Brain microvascular endothelial cell (primary cell): ENCODE results near the gene ZCCHC24.

Experiments used
- DNase-seq: peaks from one replicate; pipeline ENCODE4 v3.0.0-alpha.2; 2020
- H3K27ac ChIP-seq: fragments of 250-450 bp; sonication (Bioruptor Pico); 2 replicates; pipeline ENCODE4 v1.5.1; 2020; ENCODE audit warnings: mild to moderate bottlenecking, moderate library complexity
- H3K27me3 ChIP-seq: fragments of 250-450 bp; sonication (Bioruptor Pico); replicated peaks from 2 replicates; pipeline ENCODE4 v1.5.1; 2020; ENCODE audit warnings: mild to moderate bottlenecking
- H3K36me3 ChIP-seq: fragments of 250-450 bp; sonication (Bioruptor Pico); replicated peaks from 2 replicates; pipeline ENCODE4 v1.5.1; 2020; ENCODE audit warnings: mild to moderate bottlenecking
- H3K4me3 ChIP-seq: 2 replicates; pipeline ENCODE4 v1.5.1; 2011; ENCODE audit warnings: low read depth, mild to moderate bottlenecking, control low read depth, low read length, moderate library complexity
- in situ Hi-C: cut with HindIII; loops from 2 replicates; pipeline ENCODE4 v1.10.0; 2017; ENCODE audit warnings: low sequenced_read_pairs, low pct_ligation_motif_present
- TF ChIP-seq, protein P1 (sequence below): IDR thresholded peaks from 2 replicates; pipeline ENCODE4 v1.5.1; 2011; ENCODE audit warnings: low read depth, mild to moderate bottlenecking, moderate library complexity, low read length, control low read depth, inconsistent platforms; ENCODE audit errors: missing control alignments

Gene ZCCHC24

DNA sequence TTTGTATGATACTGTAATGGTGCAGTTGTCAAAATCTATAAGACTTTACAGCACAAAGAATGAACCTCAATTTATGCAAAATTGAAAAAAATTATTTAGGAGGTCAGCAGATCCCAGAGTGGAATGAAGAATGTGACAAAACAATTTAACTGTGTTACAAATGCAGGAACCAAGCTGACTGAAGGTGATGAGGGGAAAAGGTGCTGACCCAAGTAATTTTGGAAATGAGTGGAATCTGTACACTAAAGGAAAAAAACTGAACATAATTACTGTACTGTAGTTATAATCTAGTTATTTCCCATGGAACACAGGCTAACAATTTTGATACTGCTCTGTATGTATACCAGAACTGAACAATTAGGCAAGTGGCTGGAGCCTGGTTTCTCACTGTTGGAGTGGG is 31.2 kb upstream of the ZCCHC24 start:
- DNase-seq: no peak
- H3K36me3 ChIP-seq: no peaks in the 10 kb centered on the region
- in situ Hi-C loops: loop anchor here (10.0 kb wide), 1 partner anchor 102 kb away; no protein-coding TSS in a partner anchor
- TF ChIP-seq, protein P1, sequence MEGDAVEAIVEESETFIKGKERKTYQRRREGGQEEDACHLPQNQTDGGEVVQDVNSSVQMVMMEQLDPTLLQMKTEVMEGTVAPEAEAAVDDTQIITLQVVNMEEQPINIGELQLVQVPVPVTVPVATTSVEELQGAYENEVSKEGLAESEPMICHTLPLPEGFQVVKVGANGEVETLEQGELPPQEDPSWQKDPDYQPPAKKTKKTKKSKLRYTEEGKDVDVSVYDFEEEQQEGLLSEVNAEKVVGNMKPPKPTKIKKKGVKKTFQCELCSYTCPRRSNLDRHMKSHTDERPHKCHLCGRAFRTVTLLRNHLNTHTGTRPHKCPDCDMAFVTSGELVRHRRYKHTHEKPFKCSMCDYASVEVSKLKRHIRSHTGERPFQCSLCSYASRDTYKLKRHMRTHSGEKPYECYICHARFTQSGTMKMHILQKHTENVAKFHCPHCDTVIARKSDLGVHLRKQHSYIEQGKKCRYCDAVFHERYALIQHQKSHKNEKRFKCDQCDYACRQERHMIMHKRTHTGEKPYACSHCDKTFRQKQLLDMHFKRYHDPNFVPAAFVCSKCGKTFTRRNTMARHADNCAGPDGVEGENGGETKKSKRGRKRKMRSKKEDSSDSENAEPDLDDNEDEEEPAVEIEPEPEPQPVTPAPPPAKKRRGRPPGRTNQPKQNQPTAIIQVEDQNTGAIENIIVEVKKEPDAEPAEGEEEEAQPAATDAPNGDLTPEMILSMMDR: no peak
- no peak overlapping the region for H3K27ac ChIP-seq
- H3K27me3 ChIP-seq: no peaks in the 10 kb centered on the region
- H3K4me3 ChIP-seq: no peak overlapping the region

DNA sequence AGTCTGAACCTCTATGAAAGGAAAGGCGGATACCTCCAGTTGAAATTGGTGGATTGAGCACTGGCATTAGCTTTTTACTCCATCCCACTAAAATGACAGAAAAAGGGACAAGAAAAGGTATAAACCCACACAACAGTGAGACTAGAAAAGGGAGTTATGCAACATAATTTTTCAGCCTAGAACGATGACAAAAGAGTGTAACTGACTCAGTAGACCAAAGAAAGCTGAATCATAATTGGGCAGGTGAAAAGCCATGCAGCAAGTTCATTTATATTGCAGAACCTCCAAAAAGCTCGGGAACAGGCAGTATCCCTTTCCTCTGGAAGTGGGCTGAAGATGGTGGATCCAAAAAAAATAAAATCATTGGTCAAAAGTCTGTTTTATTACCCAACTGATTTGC is 30.5 kb upstream of the ZCCHC24 start:
- DNase-seq: no peak
- no peaks in the 10 kb centered on the region for H3K27me3 ChIP-seq
- H3K4me3 ChIP-seq: no peak overlapping the region
- no peak overlapping the region for H3K27ac ChIP-seq
- H3K36me3 ChIP-seq: no peaks in the 10 kb centered on the region
- in situ Hi-C loops: loop anchor here (10.0 kb wide), 1 partner anchor 101 kb away; no protein-coding TSS in a partner anchor
- TF ChIP-seq, protein P1: no peak

DNA sequence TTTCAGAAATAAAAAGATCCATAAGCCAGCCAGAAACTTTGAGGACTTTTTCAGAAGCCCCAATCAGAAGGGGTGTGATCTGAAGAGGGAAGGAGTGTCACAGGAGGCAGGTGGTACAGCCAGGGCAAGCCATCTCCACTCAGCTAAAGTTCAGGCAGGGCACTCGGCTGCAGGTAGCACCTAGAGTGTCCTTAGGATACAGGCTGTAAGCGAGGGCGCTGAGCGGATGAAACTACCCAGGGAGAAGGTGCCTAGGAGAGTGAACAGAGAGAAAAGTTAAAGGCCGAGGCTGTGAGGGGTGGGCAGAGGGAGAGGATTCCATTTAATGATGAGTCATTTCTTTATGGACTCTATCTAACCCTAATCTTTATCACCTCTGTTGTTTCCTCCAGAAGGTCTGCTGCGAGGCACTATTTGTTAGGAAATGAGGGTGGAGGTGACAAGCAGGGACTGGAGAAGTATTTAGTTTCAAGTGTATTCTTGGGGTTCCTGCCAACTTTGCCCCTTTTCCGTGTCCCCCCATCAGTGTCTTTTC is 29.8 kb upstream of the ZCCHC24 start:
- Histone ChIP-seq H3K4me3 (no peak overlapping the region), H3K36me3 (no peaks in the 10 kb centered on the region), H3K27me3 (no peaks in the 10 kb centered on the region), H3K27ac (no peak overlapping the region)
- in situ Hi-C loops: loop anchor here (10.0 kb wide), 1 partner anchor 100 kb away; no protein-coding TSS in a partner anchor
- DNase-seq: no peak
- TF ChIP-seq, protein P1: no peak

DNA sequence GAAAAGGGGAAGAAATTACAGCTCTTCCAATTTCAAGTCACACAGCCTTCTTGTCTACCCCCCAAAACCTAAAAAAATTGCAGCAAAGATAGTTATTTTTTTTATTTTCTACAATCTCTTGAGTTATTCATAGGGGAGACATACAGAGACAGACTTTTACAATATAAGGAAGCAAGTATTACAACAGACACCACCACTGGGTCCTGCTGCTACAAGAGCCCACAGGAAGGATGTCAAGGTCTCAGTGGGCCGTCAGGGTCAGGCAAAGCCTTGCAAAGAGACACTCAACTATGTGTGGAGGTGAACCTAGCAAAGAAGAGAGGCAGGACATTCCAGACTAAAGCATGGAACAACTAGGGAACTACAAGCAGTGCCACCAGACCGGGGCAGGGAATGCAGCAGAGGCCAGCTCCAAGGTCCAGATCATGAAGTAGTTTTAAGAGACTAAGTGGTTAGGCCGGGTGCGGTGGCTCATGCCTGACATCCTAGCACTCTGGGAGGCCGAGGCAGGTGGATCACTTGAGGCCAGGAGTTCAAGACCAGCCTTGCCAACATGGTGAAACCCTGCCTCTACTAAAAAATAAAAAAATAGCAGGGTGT is 28.2 kb upstream of the ZCCHC24 start:
- no peaks in the 10 kb centered on the region for H3K27me3 ChIP-seq
- no peak overlapping the region for H3K4me3 ChIP-seq
- H3K36me3 ChIP-seq: no peaks in the 10 kb centered on the region
- DNase-seq: no peak
- no peak overlapping the region for H3K27ac ChIP-seq
- TF ChIP-seq, protein P1: no peak
- in situ Hi-C loops: loop anchor here (10.0 kb wide), 1 partner anchor 99 kb away; no protein-coding TSS in a partner anchor

DNA sequence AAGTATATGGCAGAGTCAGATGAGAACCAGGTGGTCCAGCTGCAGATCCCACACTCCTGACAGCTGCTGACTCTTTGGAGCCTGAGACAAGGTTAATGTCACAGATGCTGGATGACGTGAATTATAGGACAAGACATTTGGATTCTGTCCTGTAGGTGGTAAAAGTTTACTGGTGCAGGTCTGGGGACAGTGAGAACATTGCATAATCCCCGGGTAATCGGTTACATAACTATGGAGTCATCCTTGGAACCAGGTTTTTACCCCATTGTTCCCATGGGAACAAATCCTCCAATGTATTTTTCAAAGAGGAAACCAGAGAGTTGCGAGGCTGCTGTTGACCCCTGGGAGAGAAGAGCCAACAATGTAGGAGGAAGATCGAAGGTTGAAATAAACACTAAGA is 27.5 kb upstream of the ZCCHC24 start:
- Histone ChIP-seq H3K4me3 (no peak overlapping the region), H3K27ac (no peak overlapping the region), H3K36me3 (no peaks in the 10 kb centered on the region), H3K27me3 (no peaks in the 10 kb centered on the region)
- DNase-seq: no peak
- TF ChIP-seq, protein P1: no peak
- in situ Hi-C loops: loop anchor here (10.0 kb wide), 1 partner anchor 98 kb away; no protein-coding TSS in a partner anchor

DNA sequence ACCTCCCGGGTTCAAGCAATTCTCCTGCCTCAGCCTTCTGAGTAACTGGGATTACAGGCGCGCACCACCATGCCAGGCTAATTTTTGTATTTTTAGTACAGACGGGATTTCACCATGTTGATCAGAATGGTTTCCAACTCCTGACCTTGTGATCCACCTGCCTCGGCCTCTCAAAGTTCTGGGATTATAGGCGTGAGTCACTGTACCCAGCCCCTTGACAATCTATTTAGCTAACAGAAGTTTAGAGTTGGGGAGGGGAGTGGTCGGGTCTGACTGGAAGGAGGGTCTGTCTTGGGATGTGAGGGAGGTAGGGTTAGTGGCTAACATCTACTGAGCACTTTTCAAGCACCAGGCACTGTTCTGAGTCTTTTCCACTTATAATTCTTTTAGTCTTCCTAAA is 27.0 kb upstream of the ZCCHC24 start:
- in situ Hi-C loops: loop anchor here (10.0 kb wide), 1 partner anchor 98 kb away; no protein-coding TSS in a partner anchor
- DNase-seq: no peak
- H3K27me3 ChIP-seq: no peaks in the 10 kb centered on the region
- no peaks in the 10 kb centered on the region for H3K36me3 ChIP-seq
- H3K27ac ChIP-seq: no peak overlapping the region
- TF ChIP-seq, protein P1: no peak
- H3K4me3 ChIP-seq: no peak overlapping the region
